Fibroblast of skin of right quadriceps (primary cell): ENCODE results near the gene CCL19.

Experiments
- DNase-seq: peaks from one replicate; pipeline ENCODE4 v3.0.0-alpha.2; 2013

CCL19 gene

GRCh38 chr9:34659592-34660253 lies 31.4 kb downstream of the CCL19 start:
- DNase-seq = no peak

GRCh38 chr9:34658461-34658860 lies 32.6 kb downstream of the CCL19 start:
- no peak for DNase-seq

GRCh38 chr9:34656992-34657391 lies 34.1 kb downstream of the CCL19 start:
- DNase-seq = no peak

GRCh38 chr9:34655394-34655793 lies 35.7 kb downstream of the CCL19 start:
- no peak for DNase-seq

GRCh38 chr9:34654323-34655051 lies 36.6 kb downstream of the CCL19 start:
- DNase-seq = peak; percentile 87

GRCh38 chr9:34653151-34654072 lies 37.7 kb downstream of the CCL19 start:
- peak; percentile 72 for DNase-seq

GRCh38 chr9:34652602-34653000 lies 38.5 kb downstream of the CCL19 start:
- DNase-seq = no peak

- peak; percentile 80 for DNase-seq
These were observed 39.0 kb downstream of the CCL19 start, which contains the start of gene IL11RA for GRCh38 chr9:34651876-34652601. Gene IL11RA (plus strand): TSS chr9:34652185. CDS start chr9:34655218, 3,033 bp downstream.

GRCh38 chr9:34651321-34651720 lies 39.8 kb downstream of the CCL19 start:
- peak; percentile 13 for DNase-seq

- no peak for DNase-seq
These were observed 40.3 kb downstream of the CCL19 start for GRCh38 chr9:34650816-34651215.

- no peak for DNase-seq
These were observed 42.4 kb downstream of the CCL19 start for GRCh38 chr9:34648673-34649072.

- DNase-seq = no peak
These were observed 43.4 kb downstream of the CCL19 start for GRCh38 chr9:34647651-34648050.

- no peak for DNase-seq
These were observed 44.0 kb downstream of the CCL19 start for GRCh38 chr9:34647084-34647403.

GRCh38 chr9:34646211-34647083 lies 44.6 kb downstream of the CCL19 start, which contains the start of gene GALT:
Gene GALT (plus strand): TSS chr9:34646675. CDS start chr9:34646705, 30 bp downstream.
- peak; percentile 83 for DNase-seq

GRCh38 chr9:34644766-34645314 lies 46.2 kb downstream of the CCL19 start:
- peak; percentile 6 for DNase-seq

GRCh38 chr9:34642679-34643078 lies 48.4 kb downstream of the CCL19 start:
- peak; percentile 10 for DNase-seq
